IPS-20b (cell line): ENCODE data around the gene AZU1.
"Not testable (repeated sequence)": the region's sequence is repeated elsewhere in the genome, so short reads cannot be mapped to it uniquely, and the experiment has no call there.

Experiments
- H3K27ac ChIP-seq: one replicate; pipeline ENCODE4 v1.5.1; 2013; ENCODE audit warnings: low read length
- H3K27me3 ChIP-seq: 2 replicates; pipeline ENCODE4 v1.6.1; 2013; ENCODE audit warnings: mild to moderate bottlenecking, low read length, inconsistent platforms; ENCODE audit not compliant: insufficient read depth
- H3K36me3 ChIP-seq: 2 replicates; pipeline ENCODE4 v1.6.1; 2013; ENCODE audit warnings: low read depth, mild to moderate bottlenecking, inconsistent platforms, low read length, moderate library complexity; ENCODE audit not compliant: insufficient read depth
- H3K4me1 ChIP-seq: 2 replicates; pipeline ENCODE4 v1.6.1; 2013; ENCODE audit warnings: mild to moderate bottlenecking, control low read depth, inconsistent platforms, low read length, moderate library complexity; ENCODE audit not compliant: insufficient read depth
- H3K4me3 ChIP-seq: 2 replicates; pipeline ENCODE4 v1.5.1; 2013; ENCODE audit warnings: mild to moderate bottlenecking, low read length, inconsistent platforms
- H3K9ac ChIP-seq: 2 replicates; pipeline ENCODE4 v1.6.1; 2013; ENCODE audit warnings: low read depth, mild to moderate bottlenecking, inconsistent platforms, low read length, moderate library complexity
- H3K9me3 ChIP-seq: 2 replicates; pipeline ENCODE4 v1.6.1; 2013; ENCODE audit warnings: mild to moderate bottlenecking, low read depth, low read length, inconsistent platforms; ENCODE audit not compliant: insufficient read depth

AZU1 gene

GRCh38 chr19:813219-814151 lies 14.2 kb upstream of the AZU1 start:
- Histone ChIP-seq H3K4me1 (no peaks in the 10 kb centered on the region), H3K4me3 (no peak overlapping the region), H3K9me3 (no peaks in the 10 kb centered on the region), H3K27ac (no peak overlapping the region), H3K27me3 (no peaks in the 10 kb centered on the region), H3K36me3 (peaks cover 48% of the 10 kb centered on the region), H3K9ac (no peak overlapping the region)

GRCh38 chr19:814152-815078 lies 13.2 kb upstream of the AZU1 start:
- Histone ChIP-seq H3K36me3 (peaks cover 39% of the 10 kb centered on the region), H3K4me1 (no peaks in the 10 kb centered on the region), H3K9ac (no peak overlapping the region), H3K4me3 (no peak overlapping the region), H3K27ac (no peak overlapping the region), H3K9me3 (no peaks in the 10 kb centered on the region), H3K27me3 (no peaks in the 10 kb centered on the region)

GRCh38 chr19:815079-815774 lies 12.4 kb upstream of the AZU1 start:
- Histone ChIP-seq H3K9ac (no peak overlapping the region), H3K4me3 (no peak overlapping the region), H3K27ac (no peak overlapping the region), H3K9me3 (no peaks in the 10 kb centered on the region), H3K27me3 (no peaks in the 10 kb centered on the region), H3K36me3 (peaks cover 31% of the 10 kb centered on the region), H3K4me1 (no peaks in the 10 kb centered on the region)

GRCh38 chr19:815775-816499 lies 11.7 kb upstream of the AZU1 start:
- Histone ChIP-seq H3K36me3 (peaks cover 24% of the 10 kb centered on the region), H3K4me3 (no peak overlapping the region), H3K4me1 (no peaks in the 10 kb centered on the region), H3K27ac (no peak overlapping the region), H3K27me3 (no peaks in the 10 kb centered on the region), H3K9ac (no peak overlapping the region), H3K9me3 (no peaks in the 10 kb centered on the region)

- Histone ChIP-seq H3K27me3 (no peaks in the 10 kb centered on the region), H3K9ac (no peak overlapping the region), H3K36me3 (peaks cover 18% of the 10 kb centered on the region), H3K9me3 (no peaks in the 10 kb centered on the region), H3K4me3 (no peak overlapping the region), H3K27ac (no peak overlapping the region), H3K4me1 (no peaks in the 10 kb centered on the region)
Observed at GRCh38 chr19:816500-816857, 11.2 kb upstream of the AZU1 start.

- not testable (repeated sequence) for H3K9me3 ChIP-seq, H3K4me1 ChIP-seq, H3K36me3 ChIP-seq, H3K27ac ChIP-seq, H3K27me3 ChIP-seq, H3K4me3 ChIP-seq, H3K9ac ChIP-seq
Observed at GRCh38 chr19:820212-820611, 7.4 kb upstream of the AZU1 start.

GRCh38 chr19:821231-821824 lies 6.3 kb upstream of the AZU1 start:
- H3K4me3 ChIP-seq: peak overlapping the region; percentile 65; the same call in 1 of the 2 replicates
- peak overlapping the region; percentile 58; the same call in 1 of the 2 replicates for H3K9ac ChIP-seq
- no peaks in the 10 kb centered on the region for H3K27me3 ChIP-seq

GRCh38 chr19:821825-822503 lies 5.7 kb upstream of the AZU1 start, which contains the start of gene PLPPR3:
PLPPR3 (minus strand) TSS chr19:821955; CDS start chr19:821559, 396 bp downstream.
- Histone ChIP-seq H3K4me3 (peak within 1 kb of the TSS; percentile 65), H3K27me3 (no peaks in the 10 kb centered on the region), H3K4me1 (no peaks in the 10 kb centered on the region; the same call in 1 of the 2 replicates), H3K36me3 (no peaks in the 10 kb centered on the region), H3K27ac (no peak within 1 kb of the TSS), H3K9me3 (no peaks in the 10 kb centered on the region), H3K9ac (peak within 1 kb of the TSS; percentile 58; the same call in 1 of the 2 replicates)

More at GRCh38 chr19:821231-821824, 6.3 kb upstream of the AZU1 start:
- Histone ChIP-seq H3K36me3 (no peaks in the 10 kb centered on the region), H3K9me3 (no peaks in the 10 kb centered on the region), H3K4me1 (no peaks in the 10 kb centered on the region; the same call in 1 of the 2 replicates), H3K27ac (no peak overlapping the region)

GRCh38 chr19:823565-824121 lies 4.0 kb upstream of the AZU1 start:
- Histone ChIP-seq H3K4me1 (no peaks in the 10 kb centered on the region; the same call in 1 of the 2 replicates), H3K27me3 (no peaks in the 10 kb centered on the region), H3K9ac (no peak overlapping the region), H3K36me3 (no peaks in the 10 kb centered on the region), H3K4me3 (no peak overlapping the region), H3K27ac (no peak overlapping the region), H3K9me3 (no peaks in the 10 kb centered on the region)

- Histone ChIP-seq H3K4me3 (no peak overlapping the region), H3K27me3 (no peaks in the 10 kb centered on the region), H3K9ac (no peak overlapping the region)
Observed at GRCh38 chr19:824885-825284, 2.8 kb upstream of the AZU1 start.

More at GRCh38 chr19:824885-825284, 2.8 kb upstream of the AZU1 start:
- Histone ChIP-seq H3K4me1 (no peaks in the 10 kb centered on the region; the same call in 1 of the 2 replicates), H3K36me3 (no peaks in the 10 kb centered on the region), H3K27ac (no peak overlapping the region), H3K9me3 (no peaks in the 10 kb centered on the region)
